Activated T-cell treated with anti-CD3 and anti-CD28 coated beads, Interleukin-2, amount 50 U/mL, for 4 hours (primary cell): Measurements from ENCODE around the gene PHF24. TPM values are rescaled to one million over a fixed set of nuclear protein-coding genes. Genes with fewer than 3 reads are reported as not detected.

Source experiments
- ATAC-seq, 2 donors: fragments of 200-7000 bp; cut with Tn5 transposase; one replicate each; pipeline ENCODE4 v1.10.0; 2021
- DNase-seq: peaks from one replicate; pipeline ENCODE4 v3.0.0-alpha.2; 2020
- H3K27me3 Mint-ChIP-seq: one replicate; pipeline ENCODE4 v1.8.0; 2021; ENCODE audit warnings: low read depth, mixed read lengths
- H3K36me3 Mint-ChIP-seq: one replicate; pipeline ENCODE4 v1.8.0; 2022; ENCODE audit warnings: mixed read lengths; ENCODE audit not compliant: insufficient read depth
- H3K4me1 Mint-ChIP-seq: one replicate; pipeline ENCODE4 v1.8.0; 2021; ENCODE audit warnings: low read depth, mixed read lengths
- H3K4me3 Mint-ChIP-seq: one replicate; pipeline ENCODE4 v1.8.0; 2021; ENCODE audit warnings: mild to moderate bottlenecking, moderate library complexity, mixed read lengths
- H3K9me3 Mint-ChIP-seq: one replicate; pipeline ENCODE4 v1.8.0; 2021; ENCODE audit warnings: mixed read lengths
- total RNA-seq, 3 donors: library from RNA; stranded (reverse); gene quantifications; one replicate each; pipeline ENCODE4 v1.2.1, GENCODE V29; 2021

The PHF24 gene
- total RNA-seq, 3 donors from 2014 or later, result 0.08 to 0.55 TPM; not detected in 1

GRCh38 chr9:34989003-34989945 is 31.2 kb downstream of the PHF24 start, which contains the start of gene DNAJB5:
DNAJB5 (plus strand) TSS chr9:34989745; CDS start chr9:34990631, 886 bp downstream.
- peak; percentile 93 to 95 for ATAC-seq
- DNase-seq, result peak; percentile 95
- H3K4me3 Mint-ChIP-seq, result peak within 1 kb of the TSS; percentile 91
- H3K36me3 Mint-ChIP-seq, result no peaks in the 10 kb centered on the region
- H3K4me1 Mint-ChIP-seq, result peaks cover 82% of the 10 kb centered on the region
- peaks cover 2% of the 10 kb centered on the region for H3K27me3 Mint-ChIP-seq
- no peaks in the 10 kb centered on the region for H3K9me3 Mint-ChIP-seq

- H3K9me3 Mint-ChIP-seq, result no peaks in the 10 kb centered on the region
- peak in 1 of 2 donors; percentile 6 for ATAC-seq
Measured at GRCh38 chr9:34989946-34990635, 32.0 kb downstream of the PHF24 start.

DNA sequence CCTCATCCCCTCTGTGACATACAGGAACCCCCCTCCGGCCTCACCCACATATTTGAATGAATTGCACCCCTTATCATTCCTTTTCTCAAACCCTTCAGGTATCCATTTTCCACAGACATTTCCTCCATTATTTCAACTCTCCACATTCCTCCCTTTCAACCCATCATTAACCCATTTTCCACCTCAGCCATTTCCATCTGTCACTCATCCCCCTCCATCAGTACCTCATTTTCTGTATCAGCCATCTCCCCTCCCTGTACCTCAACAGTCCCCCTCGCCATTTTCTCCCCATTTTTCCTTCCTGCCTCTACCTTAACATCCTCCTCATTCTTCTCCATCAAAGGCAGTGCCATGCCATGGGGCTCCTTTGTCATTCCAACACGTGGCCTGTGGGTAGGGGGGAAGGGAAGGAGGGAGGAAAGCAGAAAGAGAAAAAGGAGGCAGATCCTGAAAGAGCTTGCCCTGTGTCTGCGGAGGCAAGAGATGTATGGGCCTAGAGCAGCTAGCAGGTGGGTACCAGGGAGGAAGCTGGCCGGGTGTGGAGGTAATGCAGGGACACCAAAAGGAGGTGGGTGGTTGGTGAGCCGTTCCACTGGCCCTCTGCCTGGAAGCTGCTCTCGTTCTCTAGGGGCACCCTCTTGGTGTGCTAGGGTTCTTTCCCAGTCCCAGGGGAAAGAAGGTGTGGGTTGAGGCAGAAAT is 33.0 kb downstream of the PHF24 start:
- Mint-ChIP-seq H3K27me3 (no peaks in the 10 kb centered on the region), H3K4me1 (peaks cover 69% of the 10 kb centered on the region), H3K9me3 (no peaks in the 10 kb centered on the region), H3K36me3 (no peaks in the 10 kb centered on the region), H3K4me3 (peak overlapping the region; percentile 81)
- no peak for DNase-seq
- no peak for ATAC-seq

More at GRCh38 chr9:34989946-34990635, 32.0 kb downstream of the PHF24 start:
- Mint-ChIP-seq H3K4me1 (peaks cover 78% of the 10 kb centered on the region), H3K27me3 (no peaks in the 10 kb centered on the region), H3K36me3 (no peaks in the 10 kb centered on the region), H3K4me3 (peak overlapping the region; percentile 81)
- peak; percentile 47 for DNase-seq

- no peaks in the 10 kb centered on the region for H3K27me3 Mint-ChIP-seq
- DNase-seq, result peak; percentile 18
- no peak overlapping the region for H3K4me3 Mint-ChIP-seq
- H3K36me3 Mint-ChIP-seq, result peaks cover under 1% of the 10 kb centered on the region
- no peak for ATAC-seq
- no peaks in the 10 kb centered on the region for H3K9me3 Mint-ChIP-seq
- H3K4me1 Mint-ChIP-seq, result peaks cover 62% of the 10 kb centered on the region
Measured at GRCh38 chr9:34991607-34992375, 33.7 kb downstream of the PHF24 start.

- Mint-ChIP-seq H3K36me3 (peaks cover 4% of the 10 kb centered on the region), H3K4me3 (no peak overlapping the region), H3K27me3 (no peaks in the 10 kb centered on the region), H3K4me1 (peaks cover 55% of the 10 kb centered on the region), H3K9me3 (no peaks in the 10 kb centered on the region)
- DNase-seq (peak; percentile 70), ATAC-seq (peak; percentile 23 to 29)
Measured at GRCh38 chr9:34992376-34992951, 34.4 kb downstream of the PHF24 start.

- Mint-ChIP-seq H3K9me3 (no peaks in the 10 kb centered on the region), H3K36me3 (peaks cover 4% of the 10 kb centered on the region), H3K27me3 (no peaks in the 10 kb centered on the region), H3K4me1 (peaks cover 50% of the 10 kb centered on the region), H3K4me3 (no peak overlapping the region)
- no peak for DNase-seq
- ATAC-seq, result no peak
Measured at GRCh38 chr9:34993502-34994259, 35.6 kb downstream of the PHF24 start.

GRCh38 chr9:34994260-34994899 is 36.3 kb downstream of the PHF24 start:
- peaks cover 4% of the 10 kb centered on the region for H3K36me3 Mint-ChIP-seq
- ATAC-seq (no peak), DNase-seq (no peak)
- peaks cover 43% of the 10 kb centered on the region for H3K4me1 Mint-ChIP-seq
- H3K9me3 Mint-ChIP-seq, result no peaks in the 10 kb centered on the region
- H3K4me3 Mint-ChIP-seq, result no peak overlapping the region
- no peaks in the 10 kb centered on the region for H3K27me3 Mint-ChIP-seq

DNA sequence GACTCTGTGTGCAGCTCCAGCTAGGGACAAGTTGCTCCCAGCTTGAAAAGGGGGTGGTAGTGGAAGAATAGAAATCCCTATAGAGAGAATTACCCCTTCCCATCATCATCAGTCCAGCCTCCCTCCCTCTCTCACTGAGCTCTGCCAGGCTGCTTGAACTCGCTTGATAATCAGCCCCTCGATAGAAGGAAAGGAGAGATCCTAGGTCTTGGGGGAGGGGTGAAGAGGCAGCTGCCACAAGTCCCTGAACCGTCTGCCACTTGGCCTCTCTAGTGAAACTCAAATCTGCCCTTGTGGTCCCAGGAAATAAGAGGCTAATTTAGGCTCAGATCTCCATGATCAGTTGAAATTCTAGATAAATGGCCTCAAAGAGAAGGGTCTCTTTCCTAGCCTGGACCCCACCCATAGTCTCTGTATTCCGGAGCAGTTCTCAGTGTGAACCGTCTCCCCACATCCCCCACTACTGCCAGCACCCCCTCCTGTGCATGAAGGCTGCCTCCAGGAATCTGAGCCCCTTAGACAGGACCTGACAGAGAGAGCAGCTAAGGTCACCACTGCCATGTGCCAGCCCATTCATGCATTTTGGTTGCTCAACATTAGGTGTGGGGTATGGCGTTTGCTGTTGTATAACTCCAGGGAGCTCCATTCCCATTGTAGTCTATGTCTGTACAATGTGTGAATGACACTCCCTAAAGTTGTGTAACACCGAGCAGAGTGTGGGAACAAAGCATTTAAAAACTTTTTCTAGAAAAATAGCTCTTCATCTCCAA is 37.0 kb downstream of the PHF24 start:
- no peaks in the 10 kb centered on the region for H3K9me3 Mint-ChIP-seq
- ATAC-seq, result no peak
- no peak for DNase-seq
- H3K27me3 Mint-ChIP-seq, result no peaks in the 10 kb centered on the region
- H3K4me3 Mint-ChIP-seq, result no peak overlapping the region
- H3K4me1 Mint-ChIP-seq, result peaks cover 41% of the 10 kb centered on the region
- peaks cover 4% of the 10 kb centered on the region for H3K36me3 Mint-ChIP-seq

DNA sequence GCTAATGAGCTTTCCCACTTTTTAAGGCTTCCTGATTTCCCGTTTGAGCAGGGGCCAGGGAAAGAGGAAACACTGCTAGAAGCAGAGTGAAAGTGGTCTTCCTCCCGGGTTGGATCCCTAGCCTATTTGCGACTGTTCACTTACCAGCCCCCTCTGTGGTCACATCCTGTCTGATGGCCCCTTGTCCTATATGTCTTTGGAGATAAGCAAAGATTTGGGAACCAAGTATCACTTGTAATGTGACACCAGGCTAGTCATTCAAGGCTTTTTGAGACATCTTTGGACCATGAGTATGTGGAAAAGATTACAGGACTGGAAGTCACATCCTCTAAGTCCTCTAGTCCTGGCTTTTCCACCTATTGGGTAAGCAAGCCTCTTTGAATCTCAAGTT is 37.6 kb downstream of the PHF24 start:
- DNase-seq, result no peak
- H3K4me1 Mint-ChIP-seq, result peaks cover 36% of the 10 kb centered on the region
- no peaks in the 10 kb centered on the region for H3K9me3 Mint-ChIP-seq
- H3K27me3 Mint-ChIP-seq, result no peaks in the 10 kb centered on the region
- peaks cover 4% of the 10 kb centered on the region for H3K36me3 Mint-ChIP-seq
- no peak overlapping the region for H3K4me3 Mint-ChIP-seq
- ATAC-seq, result no peak

GRCh38 chr9:34996181-34996904 is 38.3 kb downstream of the PHF24 start:
- no peaks in the 10 kb centered on the region for H3K9me3 Mint-ChIP-seq
- no peak for ATAC-seq
- no peak for DNase-seq

DNA sequence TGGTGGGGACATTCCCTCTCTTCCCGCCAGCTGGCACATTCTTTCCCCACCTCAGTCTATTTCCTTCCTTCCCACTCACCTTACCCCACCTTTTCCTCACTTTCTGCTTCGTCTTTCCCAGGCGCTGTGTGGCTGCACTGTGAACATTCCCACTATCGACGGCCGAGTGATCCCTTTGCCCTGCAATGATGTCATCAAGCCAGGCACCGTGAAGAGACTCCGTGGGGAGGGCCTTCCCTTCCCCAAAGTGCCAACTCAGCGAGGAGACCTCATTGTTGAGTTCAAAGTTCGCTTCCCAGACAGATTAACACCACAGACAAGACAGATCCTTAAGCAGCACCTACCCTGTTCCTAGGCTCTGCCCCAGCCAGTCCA is 38.8 kb downstream of the PHF24 start:
- Mint-ChIP-seq H3K4me3 (no peak overlapping the region), H3K9me3 (no peaks in the 10 kb centered on the region), H3K36me3 (peaks cover 4% of the 10 kb centered on the region), H3K27me3 (no peaks in the 10 kb centered on the region), H3K4me1 (peaks cover 37% of the 10 kb centered on the region)
- no peak for DNase-seq
- ATAC-seq, result no peak

More at GRCh38 chr9:34996181-34996904, 38.3 kb downstream of the PHF24 start:
- Mint-ChIP-seq H3K4me1 (peaks cover 34% of the 10 kb centered on the region), H3K4me3 (no peak overlapping the region), H3K36me3 (peaks cover 4% of the 10 kb centered on the region), H3K27me3 (no peaks in the 10 kb centered on the region)
